IMR-90 (cell line): ENCODE measurements around the gene CORO7. TPM values are rescaled to one million over a fixed set of nuclear protein-coding genes. Genes with fewer than 3 reads are reported as not detected.
A peak's percentile ranks its signal among the peaks of the same experiment; 100 is the strongest.

Experiments
- ATAC-seq: fragments of 200-7000 bp; cut with Tn5 transposase; 2 replicates; pipeline ENCODE4 v1.9.1; 2020; ENCODE audit warnings: low read depth, mild to moderate bottlenecking, moderate library complexity
- BruUV-seq: library from RNA; stranded (reverse); fragments of 400-500 nt; replicated peaks from 2 replicates; lab custom pipeline; 2021; lab: Mats Ljungman, UMichigan
- CTCF ChIA-PET: fragments of 300-600 bp; formaldehyde crosslinking; extraction: SDS; loops from one replicate; lab custom pipeline; 2021; ENCODE audit warnings: antibody characterized with exemption; lab: Yijun Ruan, JAX
- POLR2A ChIA-PET: fragments of 300-600 bp; sonication (Branson Sonifier 250); formaldehyde crosslinking; loops from one replicate; lab custom pipeline; 2022; ENCODE audit warnings: antibody characterized with exemption; ENCODE audit not compliant: unreplicated experiment; lab: Charles Lee
- DNase-seq: peaks from one replicate; pipeline ENCODE4 v3.0.0; 2013
- H2AFZ ChIP-seq: replicated peaks from 2 replicates; pipeline ENCODE3; 2013; ENCODE audit warnings: low read length, mild to moderate bottlenecking; ENCODE audit not compliant: poor library complexity
- H2AK5ac ChIP-seq: 2 replicates; pipeline ENCODE4 v1.6.1; 2013; ENCODE audit warnings: low read depth, low read length, inconsistent platforms
- H2AK9ac ChIP-seq: replicated peaks from 2 replicates; pipeline ENCODE3; 2013; ENCODE audit warnings: mild to moderate bottlenecking, low read depth, low read length, moderate library complexity; ENCODE audit not compliant: poor library complexity
- H2BK120ac ChIP-seq: 2 replicates; pipeline ENCODE4 v1.6.1; 2013; ENCODE audit warnings: low read depth, low read length, inconsistent platforms
- H2BK15ac ChIP-seq: 3 replicates; pipeline ENCODE4 v1.6.1; 2013; ENCODE audit warnings: low read depth, low read length, inconsistent platforms
- H2BK20ac ChIP-seq: 2 replicates; pipeline ENCODE4 v1.6.1; 2013; ENCODE audit warnings: low read depth, mild to moderate bottlenecking, inconsistent platforms, low read length, moderate library complexity
- H2BK5ac ChIP-seq: 2 replicates; pipeline ENCODE4 v1.6.1; 2013; ENCODE audit warnings: mild to moderate bottlenecking, low read depth, low read length, inconsistent platforms; ENCODE audit not compliant: poor library complexity, severe bottlenecking
- H3K14ac ChIP-seq: replicated peaks from 2 replicates; pipeline ENCODE4 v1.6.1; 2013; ENCODE audit warnings: low read depth, low read length, inconsistent platforms
- H3K18ac ChIP-seq: 2 replicates; pipeline ENCODE4 v1.6.1; 2013; ENCODE audit warnings: low read depth, low read length, control low read depth
- H3K23ac ChIP-seq: 2 replicates; pipeline ENCODE4 v1.6.1; 2013; ENCODE audit warnings: low read depth, low read length, inconsistent platforms
- H3K27ac ChIP-seq: 2 replicates; pipeline ENCODE4 v1.5.1; 2013; ENCODE audit warnings: mild to moderate bottlenecking, control low read depth, low read length; ENCODE audit not compliant: insufficient read depth
- H3K27me3 ChIP-seq: 2 replicates; pipeline ENCODE4 v1.6.1; 2013; ENCODE audit warnings: low read length; ENCODE audit not compliant: control insufficient read depth, insufficient read depth
- H3K36me3 ChIP-seq: 2 replicates; pipeline ENCODE4 v1.6.1; 2013; ENCODE audit warnings: low read length, mixed read lengths; ENCODE audit not compliant: control insufficient read depth, insufficient read depth
- H3K4ac ChIP-seq: 2 replicates; pipeline ENCODE4 v1.6.1; 2013; ENCODE audit warnings: low read depth, low read length, inconsistent platforms
- H3K4me1 ChIP-seq: 2 replicates; pipeline ENCODE4 v1.6.1; 2013; ENCODE audit warnings: low read length, mixed read lengths; ENCODE audit not compliant: control insufficient read depth, insufficient read depth
- H3K4me2 ChIP-seq: 2 replicates; pipeline ENCODE4 v1.6.1; 2013; ENCODE audit warnings: low read depth, mild to moderate bottlenecking, control low read depth, low read length, moderate library complexity
- H3K4me3 ChIP-seq: 2 replicates; pipeline ENCODE4 v1.5.1; 2013; ENCODE audit warnings: low read depth, mild to moderate bottlenecking, control low read depth, low read length, moderate library complexity; ENCODE audit not compliant: insufficient read depth
- H3K56ac ChIP-seq: 2 replicates; pipeline ENCODE4 v1.6.1; 2013; ENCODE audit warnings: low read length, inconsistent platforms; ENCODE audit not compliant: insufficient read depth; ENCODE audit errors: extremely low read depth
- H3K79me1 ChIP-seq, 2 experiments: 2 replicates each; pipeline ENCODE4 v1.6.1; 2013; ENCODE audit warnings: low read length in 2 of 2, inconsistent platforms in 1 of 2, low read depth in 1 of 2
- H3K9ac ChIP-seq: 2 replicates; pipeline ENCODE4 v1.6.1; 2013; ENCODE audit warnings: low read depth, low read length, control low read depth
- H3K9me1 ChIP-seq: 2 replicates; pipeline ENCODE4 v1.6.1; 2013; ENCODE audit warnings: low read length, inconsistent platforms; ENCODE audit not compliant: insufficient read depth
- H3K9me3 ChIP-seq: 2 replicates; pipeline ENCODE4 v1.6.1; 2013; ENCODE audit warnings: low read length; ENCODE audit not compliant: control insufficient read depth, insufficient read depth
- H4K20me1 ChIP-seq: 2 replicates; pipeline ENCODE4 v1.6.1; 2013; ENCODE audit warnings: low read length, inconsistent platforms; ENCODE audit not compliant: insufficient read depth
- H4K5ac ChIP-seq: 2 replicates; pipeline ENCODE4 v1.6.1; 2013; ENCODE audit warnings: mild to moderate bottlenecking, low read depth, low read length, control low read depth
- H4K8ac ChIP-seq, 2 experiments: 2 replicates each; pipeline ENCODE4 v1.6.1; 2013; ENCODE audit warnings: low read depth in 2 of 2, low read length in 2 of 2, control low read depth in 1 of 2, inconsistent platforms in 1 of 2
- H4K91ac ChIP-seq: 2 replicates; pipeline ENCODE4 v1.6.1; 2013; ENCODE audit warnings: low read depth, low read length, inconsistent platforms; ENCODE audit not compliant: insufficient read depth
- CEBPB ChIP-seq: IDR thresholded peaks from 2 replicates; pipeline ENCODE4 v1.6.1; 2012; ENCODE audit warnings: low read depth, low read length, improper control_type of control experiment
- SMC3 ChIP-seq: fragments of 150-350 bp; IDR thresholded peaks from 2 replicates; pipeline ENCODE4 v1.6.1; 2016; ENCODE audit warnings: low read depth, mild to moderate bottlenecking, antibody characterized with exemption, low read length, moderate library complexity
- WGBS, 2 experiments: methylation state at CpG; one replicate each; pipeline versions ENCODE4 v1.1.5 to v1.1.7; 2013; ENCODE audit warnings: missing lambda C conversion rate in 2 of 2; ENCODE audit not compliant: insufficient read length in 1 of 2; ENCODE audit errors: extremely low coverage in 2 of 2; 5-methylcytosine and 5-hydroxymethylcytosine counted together
- dilution Hi-C: fragments of 300-500 bp; cut with HindIII; formaldehyde crosslinking; loops from one replicate; pipeline ENCODE4 v1.14.3; 2018; ENCODE audit warnings: low sequenced_read_pairs; ENCODE audit not compliant: unreplicated experiment
- in situ Hi-C: fragments of 300-500 bp; cut with MboI; formaldehyde crosslinking; loops from 3 replicates; pipeline ENCODE4 v1.14.3; 2019; ENCODE audit warnings: low sequenced_read_pairs, inconsistent platforms, mixed read lengths
- intact Hi-C: fragments of 100-400 bp; cut with micrococcal nuclease; formaldehyde crosslinking; loops from 2 replicates; pipeline ENCODE4 v1.10.0; 2022
- polyA plus RNA-seq, 3 experiments: library from polyadenylated mRNA; depleted of rRNA; stranded (reverse); fragments of >200 nt; gene quantifications; 2 replicates each; pipeline ENCODE4 v1.2.3, GENCODE V29; 2012; ENCODE audit warnings: low replicate concordance in 1 of 3
- total RNA-seq: library from RNA; depleted of rRNA; stranded (reverse); fragments of >200 nt; gene quantifications from 2 replicates; pipeline ENCODE4 v1.2.3, GENCODE V29; 2012

The CORO7 gene
- total and polyA plus RNA-seq, 2 of the 4 experiments (the other 2 are of a cell fraction) = 6.3 to 26.7 TPM

DNA sequence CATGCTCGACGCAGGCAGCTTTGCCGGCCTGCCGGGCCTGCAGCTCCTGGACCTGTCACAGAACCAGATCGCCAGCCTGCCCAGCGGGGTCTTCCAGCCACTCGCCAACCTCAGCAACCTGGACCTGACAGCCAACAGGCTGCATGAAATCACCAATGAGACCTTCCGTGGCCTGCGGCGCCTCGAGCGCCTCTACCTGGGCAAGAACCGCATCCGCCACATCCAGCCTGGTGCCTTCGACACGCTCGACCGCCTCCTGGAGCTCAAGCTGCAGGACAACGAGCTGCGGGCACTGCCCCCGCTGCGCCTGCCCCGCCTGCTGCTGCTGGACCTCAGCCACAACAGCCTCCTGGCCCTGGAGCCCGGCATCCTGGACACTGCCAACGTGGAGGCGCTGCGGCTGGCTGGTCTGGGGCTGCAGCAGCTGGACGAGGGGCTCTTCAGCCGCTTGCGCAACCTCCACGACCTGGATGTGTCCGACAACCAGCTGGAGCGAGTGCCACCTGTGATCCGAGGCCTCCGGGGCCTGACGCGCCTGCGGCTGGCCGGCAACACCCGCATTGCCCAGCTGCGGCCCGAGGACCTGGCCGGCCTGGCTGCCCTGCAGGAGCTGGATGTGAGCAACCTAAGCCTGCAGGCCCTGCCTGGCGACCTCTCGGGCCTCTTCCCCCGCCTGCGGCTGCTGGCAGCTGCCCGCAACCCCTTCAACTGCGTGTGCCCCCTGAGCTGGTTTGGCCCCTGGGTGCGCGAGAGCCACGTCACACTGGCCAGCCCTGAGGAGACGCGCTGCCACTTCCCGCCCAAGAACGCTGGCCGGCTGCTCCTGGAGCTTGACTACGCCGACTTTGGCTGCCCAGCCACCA is 35.1 kb downstream of the CORO7 start:
- H2AFZ ChIP-seq = no peak overlapping the region
- WGBS, 2 experiments = 96% methylated on average over 48 of the region's 59 CpGs; no CpG with 5 or more reads in 1 of the 2 experiments
- H3K36me3 ChIP-seq = peaks cover 62% of the 10 kb centered on the region
- DNase-seq (no peak), ATAC-seq (no peak)
- H3K79me1 ChIP-seq = peaks cover 0 to 91% of the 10 kb centered on the region in 2 experiments; a peak in 3 of 4 replicates
- BruUV-seq = no TSS peak
- no peak overlapping the region for H4K5ac ChIP-seq
- H2BK15ac ChIP-seq = no peak overlapping the region
- H2BK5ac ChIP-seq = no peak overlapping the region
- ChIA-PET POLR2A (no interaction called here), CTCF (no interaction called here)
- peaks cover 99% of the 10 kb centered on the region for H4K20me1 ChIP-seq
- H2BK120ac ChIP-seq = no peak overlapping the region
- H3K9me1 ChIP-seq = peaks cover 6% of the 10 kb centered on the region
- no peak overlapping the region for H3K4me2 ChIP-seq
- no peaks in the 10 kb centered on the region for H3K27me3 ChIP-seq
- no peak overlapping the region for H4K91ac ChIP-seq
- H2AK9ac ChIP-seq = peak overlapping the region; percentile 76
- no peak overlapping the region for H3K9ac ChIP-seq
- H3K18ac ChIP-seq = no peak overlapping the region
- H3K14ac ChIP-seq = no peak overlapping the region
- dilution Hi-C loops = no loop called here
- no peak overlapping the region for H3K56ac ChIP-seq
- in situ Hi-C loops = no loop called here
- H4K8ac ChIP-seq = no peak overlapping the region
- no peak overlapping the region for H2BK20ac ChIP-seq
- H3K9me3 ChIP-seq = no peaks in the 10 kb centered on the region
- H3K27ac ChIP-seq = no peak overlapping the region
- intact Hi-C loops = no loop called here
- H3K4ac ChIP-seq = no peak overlapping the region
- H3K4me1 ChIP-seq = peaks cover 29% of the 10 kb centered on the region
- no peak overlapping the region for H2AK5ac ChIP-seq
- H3K4me3 ChIP-seq = no peak overlapping the region
- H3K23ac ChIP-seq = no peak overlapping the region
- no peak for TF ChIP-seq SMC3
- peak; percentile 70 for TF ChIP-seq CEBPB
